PC-9 (cell line): ENCODE data around the gene TOX2. TPM values are rescaled to one million over a fixed set of nuclear protein-coding genes. Genes with fewer than 3 reads are reported as not detected.

Experiments used
- BruUV-seq: library from RNA; stranded (reverse); fragments of 400-500 nt; replicated peaks from 2 replicates; lab custom pipeline; 2021; lab: Mats Ljungman, UMichigan
- CTCF ChIA-PET: fragments of 300-600 bp; sonication (Branson Sonifier 250); formaldehyde crosslinking; loops from one replicate; lab custom pipeline; 2022; ENCODE audit warnings: antibody characterized with exemption; lab: Charles Lee
- POLR2A ChIA-PET: fragments of 300-600 bp; sonication (Branson Sonifier 250); formaldehyde crosslinking; loops from one replicate; lab custom pipeline; 2022; ENCODE audit warnings: antibody characterized with exemption; ENCODE audit not compliant: unreplicated experiment; lab: Charles Lee
- DNase-seq, 2 experiments: peaks; one replicate each; pipeline versions ENCODE4 v3.0.0 to v3.0.0-alpha.2; 2015 to 2022; ENCODE audit warnings: mixed read lengths in 1 of 2
- H2AFZ ChIP-seq: fragments of 200-600 bp; sonication (generic); 2 replicates; pipeline ENCODE4 v1.8.1; 2017; ENCODE audit warnings: antibody characterized with exemption
- H3F3A ChIP-seq: fragments of 200-600 bp; sonication (generic); 2 replicates; pipeline ENCODE4 v1.8.1; 2017; ENCODE audit warnings: antibody characterized with exemption, mild to moderate bottlenecking, low read depth; ENCODE audit not compliant: insufficient read depth
- H3K27ac ChIP-seq: fragments of 200-600 bp; sonication (generic); 2 replicates; pipeline ENCODE4 v1.6.1; 2016; ENCODE audit warnings: mixed run types
- H3K27me3 ChIP-seq: fragments of 200-600 bp; sonication (generic); 2 replicates; pipeline ENCODE4 v1.6.1; 2016; ENCODE audit warnings: low read depth, mixed run types; ENCODE audit not compliant: insufficient read depth
- H3K36me3 ChIP-seq: fragments of 200-600 bp; sonication (generic); 2 replicates; pipeline ENCODE4 v1.6.1; 2016; ENCODE audit warnings: low read depth, mixed run types
- H3K4me1 ChIP-seq: fragments of 200-600 bp; sonication (generic); replicated peaks from 2 replicates; pipeline ENCODE4 v1.6.1; 2016; ENCODE audit warnings: mixed run types; ENCODE audit not compliant: insufficient read depth
- H3K4me2 ChIP-seq: fragments of 200-600 bp; sonication (generic); 2 replicates; pipeline ENCODE4 v1.6.1; 2017; ENCODE audit warnings: mixed run types
- H3K4me3 ChIP-seq: fragments of 200-600 bp; sonication (generic); 2 replicates; pipeline ENCODE4 v1.6.1; 2016; ENCODE audit warnings: mixed run types
- H3K79me2 ChIP-seq: fragments of 200-600 bp; sonication (generic); 2 replicates; pipeline ENCODE4 v1.6.1; 2017; ENCODE audit warnings: low read depth, mixed run types
- H3K9me2 ChIP-seq: fragments of 200-600 bp; sonication (generic); 2 replicates; pipeline ENCODE4 v1.8.1; 2017; ENCODE audit warnings: mild to moderate bottlenecking; ENCODE audit not compliant: insufficient read depth
- H3K9me3 ChIP-seq: fragments of 200-600 bp; sonication (generic); 2 replicates; pipeline ENCODE4 v1.8.1; 2016; ENCODE audit warnings: low read depth; ENCODE audit not compliant: insufficient read depth
- H4K20me1 ChIP-seq: fragments of 200-600 bp; sonication (generic); 2 replicates; pipeline ENCODE4 v1.8.1; 2017; ENCODE audit not compliant: insufficient read depth
- CTCF ChIP-seq: fragments of 200-600 bp; sonication (generic); conservative IDR thresholded peaks from 2 replicates; pipeline ENCODE4 v1.6.1; 2017; ENCODE audit warnings: mixed run types, antibody characterized with exemption, mild to moderate bottlenecking, moderate library complexity
- EZH2 ChIP-seq: fragments of 200-600 bp; sonication (generic); IDR thresholded peaks from 2 replicates; pipeline ENCODE4 v1.8.0; 2017; ENCODE audit warnings: antibody characterized with exemption, low read depth
- intact Hi-C: fragments of 100-400 bp; cut with micrococcal nuclease; formaldehyde crosslinking; loops from one replicate; pipeline ENCODE4 v1.10.0; 2022; ENCODE audit not compliant: unreplicated experiment
- total RNA-seq: library from RNA; stranded (reverse); gene quantifications from 2 replicates; pipeline ENCODE4 v1.2.3, GENCODE V29; 2021

Gene TOX2
- total RNA-seq, 1 experiment from 2014 or later: 30.1 TPM

- POLR2A ChIA-PET: no interaction called here
- TF ChIP-seq CTCF (no peak), EZH2 (no peak)
- Histone ChIP-seq H3K79me2 (peaks cover 12% of the 10 kb centered on the region), H3K4me1 (no peaks in the 10 kb centered on the region), H3K27ac (no peak overlapping the region), H3K9me2 (0 out of 2 replicates have a peak, but pooled peaks cover 3% of the 10 kb centered on the region), H3F3A (no peaks in the 10 kb centered on the region; the same call in 1 of the 2 replicates), H3K36me3 (peaks cover 18% of the 10 kb centered on the region; the same call in 1 of the 2 replicates), H3K4me3 (no peak overlapping the region), H3K27me3 (no peaks in the 10 kb centered on the region), H4K20me1 (no peaks in the 10 kb centered on the region), H3K4me2 (no peak overlapping the region), H2AFZ (no peak overlapping the region), H3K9me3 (peaks cover 5% of the 10 kb centered on the region; the same call in 1 of the 2 replicates)
- no TSS peak for BruUV-seq
- intact Hi-C loops: no loop called here
- CTCF ChIA-PET: no interaction called here
- no peak for DNase-seq
These were observed 81.7 kb downstream of the TOX2 start for GRCh38 chr20:43996240-43996930.

DNA sequence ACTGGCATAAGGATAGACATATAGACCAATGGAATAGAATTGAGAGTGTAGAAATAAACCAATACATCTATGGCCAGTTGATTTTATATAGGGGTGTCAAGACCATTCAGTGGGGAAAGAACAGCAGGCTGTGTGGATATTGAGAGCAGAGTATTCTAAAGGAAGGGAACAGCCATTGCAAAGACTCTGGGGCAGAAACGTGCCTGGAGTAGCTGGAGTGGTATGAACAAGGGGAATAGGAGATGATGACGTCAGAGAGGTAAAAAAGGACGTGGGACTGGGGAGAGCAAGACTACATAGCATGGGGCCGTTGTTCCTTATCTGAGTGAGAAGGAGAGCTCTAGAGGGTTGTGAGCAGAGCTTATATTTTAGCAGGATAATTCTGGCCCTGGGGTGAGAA, 85.2 kb downstream of the TOX2 start:
- no peak for TF ChIP-seq EZH2
- TF ChIP-seq CTCF: no peak
- Histone ChIP-seq H3K27me3 (no peaks in the 10 kb centered on the region), H3K36me3 (peaks cover 18% of the 10 kb centered on the region; the same call in 1 of the 2 replicates), H3K79me2 (peaks cover 17% of the 10 kb centered on the region), H3K9me2 (0 out of 2 replicates have a peak, but pooled peaks cover 3% of the 10 kb centered on the region), H3K4me2 (no peak overlapping the region), H3F3A (peaks cover 4% of the 10 kb centered on the region; the same call in 1 of the 2 replicates), H3K27ac (no peak overlapping the region), H3K4me3 (no peak overlapping the region), H3K4me1 (no peaks in the 10 kb centered on the region), H4K20me1 (no peaks in the 10 kb centered on the region), H2AFZ (no peak overlapping the region), H3K9me3 (peaks cover 5% of the 10 kb centered on the region; the same call in 1 of the 2 replicates)
- no TSS peak for BruUV-seq
- ChIA-PET CTCF (no interaction called here), POLR2A (no interaction called here)
- intact Hi-C loops: no loop called here
- DNase-seq: no peak

DNA sequence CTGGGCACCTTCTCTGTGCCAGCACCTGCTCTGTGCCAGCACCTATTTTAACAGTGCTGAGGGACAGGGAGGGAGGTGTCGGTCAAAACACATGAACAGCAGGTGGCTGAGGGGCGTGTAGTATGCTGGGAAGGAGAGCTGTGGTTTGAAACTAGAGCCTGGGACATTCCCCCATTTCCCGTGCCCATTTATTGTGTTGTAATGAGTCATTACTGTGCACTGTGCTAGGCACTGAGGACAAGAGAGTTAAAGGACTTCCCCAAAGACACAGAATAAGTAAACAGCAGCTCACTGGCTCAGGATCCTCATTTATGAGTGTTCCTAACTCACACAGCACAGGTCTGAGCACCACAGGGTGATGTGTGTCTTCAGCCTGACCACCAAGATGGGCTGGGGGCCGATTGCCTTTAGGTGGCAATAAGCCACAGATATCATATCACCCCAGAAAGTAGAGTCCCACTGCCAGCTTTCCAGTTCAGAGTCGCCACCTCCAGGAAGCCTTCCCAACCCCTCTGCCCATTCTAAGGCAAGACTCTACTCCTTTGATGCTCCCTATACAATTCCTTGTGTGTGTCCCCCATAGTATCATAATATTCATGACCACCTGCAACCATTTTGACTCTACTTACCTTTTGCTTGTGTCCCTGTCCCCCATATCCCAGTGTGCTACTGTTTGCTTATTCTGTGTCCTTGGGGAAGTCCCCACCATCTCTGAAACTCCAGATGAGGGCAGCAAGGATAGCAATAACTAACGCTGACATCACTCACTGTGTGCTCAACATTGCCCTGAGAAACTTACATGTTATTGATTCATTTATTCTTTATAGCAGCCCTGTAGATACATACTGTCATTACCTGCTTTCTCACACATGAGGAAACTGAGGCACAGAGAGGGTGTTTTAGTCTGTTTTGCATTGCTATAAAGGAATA, 87.3 kb downstream of the TOX2 start:
- no TSS peak for BruUV-seq
- CTCF ChIA-PET: no interaction called here
- Histone ChIP-seq H3K36me3 (peaks cover 19% of the 10 kb centered on the region), H3K9me3 (peaks cover 5% of the 10 kb centered on the region; the same call in 1 of the 2 replicates), H3F3A (peaks cover 9% of the 10 kb centered on the region; the same call in 1 of the 2 replicates), H3K4me3 (no peak overlapping the region), H3K27ac (no peak overlapping the region), H3K27me3 (no peaks in the 10 kb centered on the region), H2AFZ (no peak overlapping the region), H3K4me1 (no peaks in the 10 kb centered on the region), H3K79me2 (peaks cover 17% of the 10 kb centered on the region), H3K9me2 (0 out of 2 replicates have a peak, but pooled peaks cover 3% of the 10 kb centered on the region), H3K4me2 (no peak overlapping the region), H4K20me1 (no peaks in the 10 kb centered on the region)
- intact Hi-C loops: no loop called here
- DNase-seq: no peak
- TF ChIP-seq EZH2 (no peak), CTCF (no peak)
- POLR2A ChIA-PET: no interaction called here
